ENCODE measurements around the gene RIOK2.

RIOK2 gene

DNA sequence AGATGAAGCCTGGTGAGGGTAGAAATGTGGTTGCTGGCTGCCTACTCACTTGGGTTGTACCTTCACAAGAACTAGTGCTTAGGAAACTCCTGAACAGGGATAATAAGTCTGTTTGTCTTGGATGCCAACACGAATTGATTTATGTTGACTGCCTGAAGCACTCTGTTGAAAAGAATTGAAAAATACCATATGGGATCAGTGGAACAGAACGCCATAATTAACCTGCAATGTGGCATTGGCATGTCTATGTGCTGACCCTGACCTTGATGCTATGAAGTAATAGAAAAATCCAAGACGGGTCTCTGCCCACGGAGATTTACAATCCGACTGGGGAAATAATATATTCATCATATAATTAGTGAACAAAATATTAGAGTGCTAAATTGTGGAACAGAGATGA, 51.1 kb downstream of the RIOK2 start:
- Histone ChIP-seq H3K4me1 (ENCODE audit: control insufficient read depth in 2 of 2, insufficient read depth in 2 of 2, low read length in 2 of 2) (no peaks in the 10 kb centered on the region), H3K36me3 (ENCODE audit: control insufficient read depth in 2 of 2, insufficient read depth in 2 of 2, low read length in 2 of 2) (no peaks in the 10 kb centered on the region), H3K27me3 (ENCODE audit: control insufficient read depth in 2 of 2, insufficient read depth in 2 of 2, low read length in 2 of 2) (no peaks in the 10 kb centered on the region), H3K9me3 (ENCODE audit: control insufficient read depth in 2 of 2, low read length in 2 of 2) (no peaks in the 10 kb centered on the region), H3K27ac (ENCODE audit: low read depth in 2 of 2, low read length in 2 of 2) (no peak overlapping the region), H3K4me3 (ENCODE audit: low read length in 2 of 2) (no peak overlapping the region), H3K9ac (ENCODE audit: low read depth in 1 of 2, low read length in 2 of 2) (no peak overlapping the region)

DNA sequence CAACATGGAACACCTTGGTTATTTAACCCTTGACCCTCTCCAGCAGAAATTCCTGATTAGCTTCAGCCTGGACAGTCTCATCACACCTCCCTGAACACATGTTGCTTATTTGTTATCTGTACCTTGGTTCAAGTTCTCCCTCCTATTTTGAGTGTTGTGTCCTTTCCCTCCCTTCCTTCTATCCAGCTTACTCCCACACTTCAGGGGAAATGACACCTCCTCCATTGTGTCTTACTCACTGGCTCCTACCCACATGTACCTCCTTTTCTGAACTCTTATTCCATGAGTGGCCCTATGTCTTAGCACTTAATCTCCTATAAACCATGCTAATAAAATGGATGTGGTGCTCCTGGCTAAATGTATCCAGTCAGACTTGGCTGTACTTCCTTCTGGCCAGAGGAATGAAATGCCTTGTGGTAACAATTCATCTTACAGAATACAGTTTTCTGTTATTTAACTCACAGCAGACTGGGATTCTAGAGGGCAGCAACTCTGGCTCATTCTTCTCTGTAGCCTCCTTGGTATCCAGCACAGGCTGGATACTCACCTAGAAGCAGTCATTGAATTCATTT, 51.8 kb downstream of the RIOK2 start:
- Histone ChIP-seq H3K4me3 (ENCODE audit: low read length in 2 of 2) (no peak overlapping the region), H3K27me3 (ENCODE audit: control insufficient read depth in 2 of 2, insufficient read depth in 2 of 2, low read length in 2 of 2) (no peaks in the 10 kb centered on the region), H3K4me1 (ENCODE audit: control insufficient read depth in 2 of 2, insufficient read depth in 2 of 2, low read length in 2 of 2) (no peaks in the 10 kb centered on the region), H3K9me3 (ENCODE audit: control insufficient read depth in 2 of 2, low read length in 2 of 2) (no peaks in the 10 kb centered on the region), H3K27ac (ENCODE audit: low read depth in 2 of 2, low read length in 2 of 2) (no peak overlapping the region), H3K36me3 (ENCODE audit: control insufficient read depth in 2 of 2, insufficient read depth in 2 of 2, low read length in 2 of 2) (no peaks in the 10 kb centered on the region), H3K9ac (ENCODE audit: low read depth in 1 of 2, low read length in 2 of 2) (no peak overlapping the region)

DNA sequence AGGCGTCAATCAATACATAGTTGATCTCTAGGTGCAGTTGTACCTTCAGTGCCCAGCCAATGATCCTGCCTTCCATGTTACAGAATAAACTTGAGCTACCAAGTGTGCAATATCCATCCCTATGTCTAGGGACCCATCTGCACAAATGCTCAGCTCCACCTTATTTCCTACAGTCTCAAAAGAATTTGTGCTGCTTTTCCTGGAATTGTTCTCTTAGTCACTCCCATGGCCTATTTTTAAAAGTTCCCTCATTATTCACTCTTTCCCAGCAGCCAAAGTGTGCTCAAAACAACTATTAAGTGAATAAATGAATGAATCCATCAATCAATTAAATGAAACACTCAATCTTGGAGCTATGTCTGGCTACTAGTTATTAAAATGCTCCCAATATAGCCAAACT, 55.3 kb downstream of the RIOK2 start:
- Histone ChIP-seq H3K9me3 (ENCODE audit: control insufficient read depth in 2 of 2, low read length in 2 of 2) (no peaks in the 10 kb centered on the region), H3K4me3 (ENCODE audit: low read length in 2 of 2) (no peak overlapping the region), H3K9ac (ENCODE audit: low read depth in 1 of 2, low read length in 2 of 2) (no peak overlapping the region), H3K27ac (ENCODE audit: low read depth in 2 of 2, low read length in 2 of 2) (no peak overlapping the region), H3K27me3 (ENCODE audit: control insufficient read depth in 2 of 2, insufficient read depth in 2 of 2, low read length in 2 of 2) (no peaks in the 10 kb centered on the region), H3K4me1 (ENCODE audit: control insufficient read depth in 2 of 2, insufficient read depth in 2 of 2, low read length in 2 of 2) (no peaks in the 10 kb centered on the region), H3K36me3 (ENCODE audit: control insufficient read depth in 2 of 2, insufficient read depth in 2 of 2, low read length in 2 of 2) (no peaks in the 10 kb centered on the region)

DNA sequence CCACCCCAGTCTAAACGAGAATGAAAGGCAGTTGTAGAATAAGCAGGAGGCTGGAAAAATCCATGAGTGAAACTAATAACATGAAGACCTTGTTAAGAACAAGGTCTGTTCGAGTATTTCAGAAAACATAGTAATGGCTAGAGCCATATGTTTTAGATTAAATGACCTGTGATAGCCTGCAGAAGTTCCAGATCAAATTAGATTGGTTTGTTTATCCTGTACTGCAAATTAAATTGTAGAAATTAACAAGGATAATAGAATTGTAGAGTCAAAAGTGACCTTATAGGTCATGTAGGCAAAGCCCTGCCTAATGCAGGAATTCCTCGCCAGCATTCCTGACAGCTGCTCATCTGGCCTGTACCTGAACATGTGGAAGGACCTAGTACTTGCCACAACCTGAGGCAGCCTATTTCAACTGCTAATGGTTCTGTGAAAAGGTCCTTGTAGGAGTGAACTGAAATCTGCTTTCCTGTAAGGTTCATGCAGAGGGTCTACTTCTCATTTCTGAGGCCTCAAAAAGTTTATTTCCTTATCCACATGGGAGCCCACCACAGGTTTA, 57.8 kb downstream of the RIOK2 start:
- no peak overlapping the region for H3K4me3 ChIP-seq (ENCODE audit: low read length in 2 of 2)
- no peaks in the 10 kb centered on the region for H3K4me1 ChIP-seq (ENCODE audit: control insufficient read depth in 2 of 2, insufficient read depth in 2 of 2, low read length in 2 of 2)
- H3K9ac ChIP-seq (ENCODE audit: low read depth in 1 of 2, low read length in 2 of 2) = no peak overlapping the region
- H3K9me3 ChIP-seq (ENCODE audit: control insufficient read depth in 2 of 2, low read length in 2 of 2) = no peaks in the 10 kb centered on the region
- H3K36me3 ChIP-seq (ENCODE audit: control insufficient read depth in 2 of 2, insufficient read depth in 2 of 2, low read length in 2 of 2) = no peaks in the 10 kb centered on the region
- no peaks in the 10 kb centered on the region for H3K27me3 ChIP-seq (ENCODE audit: control insufficient read depth in 2 of 2, insufficient read depth in 2 of 2, low read length in 2 of 2)
- H3K27ac ChIP-seq (ENCODE audit: low read depth in 2 of 2, low read length in 2 of 2) = no peak overlapping the region

DNA sequence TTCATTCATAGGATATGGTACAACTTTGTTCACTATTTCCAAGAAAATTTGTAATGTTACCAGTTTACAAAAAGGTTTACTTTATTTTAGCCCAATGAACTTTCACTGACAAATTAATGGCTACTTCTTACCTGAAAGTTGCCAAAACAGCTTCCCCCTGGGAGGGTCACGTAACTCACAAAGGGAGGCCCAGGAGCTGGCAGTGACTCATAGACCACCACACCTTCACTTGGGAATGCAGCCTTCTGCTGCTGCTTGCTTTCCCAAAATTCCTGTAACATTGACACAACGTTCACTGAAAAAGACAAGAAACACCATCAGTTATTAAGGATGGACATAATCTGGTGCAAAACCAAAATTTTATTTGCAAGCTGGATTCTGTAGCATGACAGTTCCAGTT, 58.7 kb downstream of the RIOK2 start:
- Histone ChIP-seq H3K36me3 (ENCODE audit: control insufficient read depth in 2 of 2, insufficient read depth in 2 of 2, low read length in 2 of 2) (no peaks in the 10 kb centered on the region), H3K4me3 (ENCODE audit: low read length in 2 of 2) (no peak overlapping the region), H3K27me3 (ENCODE audit: control insufficient read depth in 2 of 2, insufficient read depth in 2 of 2, low read length in 2 of 2) (no peaks in the 10 kb centered on the region), H3K27ac (ENCODE audit: low read depth in 2 of 2, low read length in 2 of 2) (no peak overlapping the region), H3K4me1 (ENCODE audit: control insufficient read depth in 2 of 2, insufficient read depth in 2 of 2, low read length in 2 of 2) (no peaks in the 10 kb centered on the region), H3K9me3 (ENCODE audit: control insufficient read depth in 2 of 2, low read length in 2 of 2) (no peaks in the 10 kb centered on the region), H3K9ac (ENCODE audit: low read depth in 1 of 2, low read length in 2 of 2) (no peak overlapping the region)

DNA sequence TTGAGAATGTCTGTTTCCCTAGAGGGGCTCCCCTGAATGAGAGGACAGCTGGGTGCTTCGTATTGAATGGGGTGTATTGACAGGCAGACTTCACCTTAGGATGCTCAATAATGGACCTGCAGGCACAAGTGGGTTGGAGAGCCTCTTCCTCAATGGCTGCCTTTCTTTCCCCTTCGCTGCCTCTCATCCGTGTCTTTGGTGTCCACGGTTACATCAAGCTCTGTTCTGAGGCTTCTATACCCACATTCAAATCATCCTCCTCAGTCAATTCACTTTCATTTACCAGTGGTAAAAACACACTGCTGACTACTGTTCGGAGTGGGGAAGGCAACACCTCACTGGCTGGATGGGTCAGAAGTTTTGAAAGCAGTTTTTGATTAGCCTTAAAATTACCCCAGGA, 61.2 kb downstream of the RIOK2 start:
- H3K27me3 ChIP-seq (ENCODE audit: control insufficient read depth in 2 of 2, insufficient read depth in 2 of 2, low read length in 2 of 2) = no peaks in the 10 kb centered on the region
- no peaks in the 10 kb centered on the region for H3K36me3 ChIP-seq (ENCODE audit: control insufficient read depth in 2 of 2, insufficient read depth in 2 of 2, low read length in 2 of 2)
- H3K4me3 ChIP-seq (ENCODE audit: low read length in 2 of 2) = no peak overlapping the region
- no peaks in the 10 kb centered on the region for H3K4me1 ChIP-seq (ENCODE audit: control insufficient read depth in 2 of 2, insufficient read depth in 2 of 2, low read length in 2 of 2)
- no peak overlapping the region for H3K9ac ChIP-seq (ENCODE audit: low read depth in 1 of 2, low read length in 2 of 2)
- H3K27ac ChIP-seq (ENCODE audit: low read depth in 2 of 2, low read length in 2 of 2) = no peak overlapping the region
- no peaks in the 10 kb centered on the region for H3K9me3 ChIP-seq (ENCODE audit: control insufficient read depth in 2 of 2, low read length in 2 of 2)

DNA sequence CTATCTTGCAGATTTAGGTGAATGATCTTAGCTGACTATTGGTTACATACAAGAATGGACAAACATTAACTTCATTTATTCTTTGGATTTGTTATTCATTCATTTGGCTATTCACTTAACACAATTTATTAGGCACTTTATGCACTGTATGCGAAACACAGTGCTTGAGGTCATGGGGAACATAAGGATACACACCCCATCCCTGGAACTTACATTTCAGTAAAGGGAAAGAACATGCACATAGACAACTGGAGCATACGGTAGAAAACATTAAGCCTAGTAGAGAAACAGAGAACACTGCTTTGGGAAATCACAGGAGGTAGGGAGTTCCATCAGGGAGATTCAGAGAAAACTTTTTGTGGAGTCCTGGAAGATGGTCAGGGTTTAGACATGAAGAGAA, 62.9 kb downstream of the RIOK2 start:
- H3K4me3 ChIP-seq (ENCODE audit: low read length in 2 of 2) = no peak overlapping the region
- H3K4me1 ChIP-seq (ENCODE audit: control insufficient read depth in 2 of 2, insufficient read depth in 2 of 2, low read length in 2 of 2) = no peaks in the 10 kb centered on the region
- no peaks in the 10 kb centered on the region for H3K9me3 ChIP-seq (ENCODE audit: control insufficient read depth in 2 of 2, low read length in 2 of 2)
- no peaks in the 10 kb centered on the region for H3K36me3 ChIP-seq (ENCODE audit: control insufficient read depth in 2 of 2, insufficient read depth in 2 of 2, low read length in 2 of 2)
- no peak overlapping the region for H3K9ac ChIP-seq (ENCODE audit: low read depth in 1 of 2, low read length in 2 of 2)
- H3K27ac ChIP-seq (ENCODE audit: low read depth in 2 of 2, low read length in 2 of 2) = no peak overlapping the region
- H3K27me3 ChIP-seq (ENCODE audit: control insufficient read depth in 2 of 2, insufficient read depth in 2 of 2, low read length in 2 of 2) = no peaks in the 10 kb centered on the region

DNA sequence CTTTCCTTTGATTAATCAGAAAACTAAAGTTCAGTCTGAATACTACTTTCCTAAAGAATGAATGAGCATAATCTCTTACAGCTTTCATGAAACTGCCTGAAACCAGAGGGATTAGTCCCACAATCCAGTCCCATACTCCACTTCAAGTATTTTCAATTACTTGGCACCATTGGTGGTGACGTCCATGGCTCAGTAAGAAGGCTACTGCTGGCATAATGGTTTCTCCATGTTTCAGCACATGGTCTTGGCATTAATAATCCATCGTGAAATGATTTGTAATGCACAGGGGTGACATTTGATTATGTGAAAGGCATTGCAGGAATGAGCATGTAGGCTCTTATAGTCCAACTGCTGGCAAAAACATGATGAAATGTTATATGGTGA, 64.0 kb downstream of the RIOK2 start:
- no peak overlapping the region for H3K27ac ChIP-seq (ENCODE audit: low read depth in 2 of 2, low read length in 2 of 2)
- no peak overlapping the region for H3K4me3 ChIP-seq (ENCODE audit: low read length in 2 of 2)
- H3K4me1 ChIP-seq (ENCODE audit: control insufficient read depth in 2 of 2, insufficient read depth in 2 of 2, low read length in 2 of 2) = no peaks in the 10 kb centered on the region
- H3K9me3 ChIP-seq (ENCODE audit: control insufficient read depth in 2 of 2, low read length in 2 of 2) = no peaks in the 10 kb centered on the region
- H3K36me3 ChIP-seq (ENCODE audit: control insufficient read depth in 2 of 2, insufficient read depth in 2 of 2, low read length in 2 of 2) = no peaks in the 10 kb centered on the region
- H3K27me3 ChIP-seq (ENCODE audit: control insufficient read depth in 2 of 2, insufficient read depth in 2 of 2, low read length in 2 of 2) = no peaks in the 10 kb centered on the region
- no peak overlapping the region for H3K9ac ChIP-seq (ENCODE audit: low read depth in 1 of 2, low read length in 2 of 2)

DNA sequence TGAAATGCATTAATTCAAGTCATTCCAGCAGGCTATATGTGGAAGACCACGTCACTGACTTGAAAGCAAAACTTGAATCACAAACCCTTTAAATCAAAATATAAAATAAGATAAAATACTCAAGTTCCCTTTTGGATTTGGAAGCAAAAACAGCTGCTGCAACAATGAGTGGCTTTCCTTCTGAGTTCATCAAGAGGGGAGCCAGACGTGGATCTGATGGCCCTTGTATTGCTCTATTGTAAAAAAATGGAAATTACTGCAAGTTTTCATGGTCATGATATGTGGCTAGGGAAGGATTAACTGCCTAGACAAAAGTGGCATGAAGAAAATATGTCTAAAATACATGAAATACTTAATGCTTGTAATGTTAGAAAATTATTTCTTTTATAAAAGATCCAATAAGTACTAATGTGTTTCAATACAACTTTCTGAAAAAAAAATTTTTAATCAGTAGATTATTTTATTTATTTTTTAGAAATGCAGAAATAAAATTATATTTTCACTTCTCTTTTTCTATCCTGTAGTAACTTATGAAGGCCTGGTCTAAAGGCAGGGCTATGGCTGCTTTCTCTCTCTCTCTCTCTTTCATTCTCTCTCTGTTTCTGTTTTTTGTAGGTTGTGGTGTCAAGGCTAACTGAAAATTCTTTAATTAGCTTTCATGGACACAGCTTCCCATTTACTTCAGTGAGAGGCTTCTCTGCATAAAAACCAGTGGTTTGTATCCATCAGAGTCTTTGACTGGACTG, 64.6 kb downstream of the RIOK2 start:
- no peak overlapping the region for H3K9ac ChIP-seq (ENCODE audit: low read depth in 1 of 2, low read length in 2 of 2)
- H3K27ac ChIP-seq (ENCODE audit: low read depth in 2 of 2, low read length in 2 of 2) = no peak overlapping the region
- H3K36me3 ChIP-seq (ENCODE audit: control insufficient read depth in 2 of 2, insufficient read depth in 2 of 2, low read length in 2 of 2) = no peaks in the 10 kb centered on the region
- H3K9me3 ChIP-seq (ENCODE audit: control insufficient read depth in 2 of 2, low read length in 2 of 2) = no peaks in the 10 kb centered on the region
- H3K4me3 ChIP-seq (ENCODE audit: low read length in 2 of 2) = no peak overlapping the region
- no peaks in the 10 kb centered on the region for H3K27me3 ChIP-seq (ENCODE audit: control insufficient read depth in 2 of 2, insufficient read depth in 2 of 2, low read length in 2 of 2)
- no peaks in the 10 kb centered on the region for H3K4me1 ChIP-seq (ENCODE audit: control insufficient read depth in 2 of 2, insufficient read depth in 2 of 2, low read length in 2 of 2)

DNA sequence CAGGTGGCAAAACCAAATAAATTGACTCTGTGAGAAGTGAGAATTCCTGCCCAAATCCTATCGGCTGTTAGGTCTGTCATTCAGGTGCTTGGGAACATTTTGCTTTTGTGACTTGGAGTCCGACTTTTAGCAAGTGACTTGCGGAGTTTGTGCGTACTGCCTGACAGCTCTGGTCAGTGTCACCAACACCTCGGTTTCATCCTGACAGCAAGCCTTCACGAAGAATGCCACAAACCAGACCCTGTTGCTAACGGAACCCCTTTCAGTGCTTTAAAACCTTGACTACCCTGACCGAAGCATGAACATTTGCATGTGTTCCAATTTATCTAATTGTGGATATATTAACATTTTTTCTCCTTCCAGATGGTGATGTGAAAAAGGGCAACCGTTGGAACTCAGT, 67.1 kb downstream of the RIOK2 start:
- Histone ChIP-seq H3K4me3 (ENCODE audit: low read length in 2 of 2) (no peak overlapping the region), H3K36me3 (ENCODE audit: control insufficient read depth in 2 of 2, insufficient read depth in 2 of 2, low read length in 2 of 2) (no peaks in the 10 kb centered on the region), H3K27me3 (ENCODE audit: control insufficient read depth in 2 of 2, insufficient read depth in 2 of 2, low read length in 2 of 2) (no peaks in the 10 kb centered on the region), H3K27ac (ENCODE audit: low read depth in 2 of 2, low read length in 2 of 2) (no peak overlapping the region), H3K9me3 (ENCODE audit: control insufficient read depth in 2 of 2, low read length in 2 of 2) (no peaks in the 10 kb centered on the region), H3K9ac (ENCODE audit: low read depth in 1 of 2, low read length in 2 of 2) (no peak overlapping the region), H3K4me1 (ENCODE audit: control insufficient read depth in 2 of 2, insufficient read depth in 2 of 2, low read length in 2 of 2) (no peaks in the 10 kb centered on the region)

Measured in mucosa of rectum (tissue), 2 donors.